ENCODE measurements around the gene GBA3. TPM values are rescaled to one million over a fixed set of nuclear protein-coding genes. Genes with fewer than 3 reads are reported as not detected.

The GBA3 gene
- total and polyA plus RNA-seq, 2 of the 8 experiments (the other 6 are each of a cell fraction or from before 2014, with no cell fraction given), result not detected

GRCh38 chr4:22764183-22764582 is 71.4 kb downstream of the GBA3 start (continued):
- TF ChIP-seq ATF2 (IDR thresholded peaks at IDR 0.05; ENCODE audit: low read length) (no peak), PHF8 (conservative IDR thresholded peaks at IDR 0.05; ENCODE audit: low read depth, low read length) (no peak)
